ENCODE data around the gene RNF111. TPM values are rescaled to one million over a fixed set of nuclear protein-coding genes. Genes with fewer than 3 reads are reported as not detected.

Gene RNF111
- total and polyA plus RNA-seq, 2 experiments from 2014 or later = 14.4 to 24.5 TPM

DNA sequence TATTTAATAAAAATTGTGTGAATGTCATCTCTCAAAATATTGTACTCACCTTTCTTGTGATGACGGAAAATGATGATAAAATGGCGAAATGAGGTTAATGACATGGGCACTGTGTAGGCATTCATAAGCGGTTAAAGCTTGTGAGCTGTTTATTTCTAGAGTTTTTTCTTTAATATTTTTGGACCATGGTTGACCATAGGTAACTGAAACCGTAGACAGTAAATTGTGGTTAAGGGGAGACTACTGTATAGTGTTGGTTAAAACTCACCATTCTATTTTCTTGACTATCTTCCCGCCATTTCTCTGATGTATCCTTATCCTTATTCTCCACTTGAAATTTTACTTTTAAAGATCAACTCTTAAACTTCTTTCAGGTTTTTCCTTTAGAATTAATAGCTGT is 14.5 kb downstream of the RNF111 start (continued):
- TF ChIP-seq NANOG (IDR thresholded peaks at IDR 0.05; ENCODE audit: borderline replicate concordance) = no peak
- no peak for TF ChIP-seq JUNB (IDR thresholded peaks at IDR 0.05; ENCODE audit: unreplicated experiment)
- TF ChIP-seq CREB1 (CRISPR knock-in tag; IDR thresholded peaks at IDR 0.05; ENCODE audit: low read depth) = no peak
- TF ChIP-seq, protein P1, sequence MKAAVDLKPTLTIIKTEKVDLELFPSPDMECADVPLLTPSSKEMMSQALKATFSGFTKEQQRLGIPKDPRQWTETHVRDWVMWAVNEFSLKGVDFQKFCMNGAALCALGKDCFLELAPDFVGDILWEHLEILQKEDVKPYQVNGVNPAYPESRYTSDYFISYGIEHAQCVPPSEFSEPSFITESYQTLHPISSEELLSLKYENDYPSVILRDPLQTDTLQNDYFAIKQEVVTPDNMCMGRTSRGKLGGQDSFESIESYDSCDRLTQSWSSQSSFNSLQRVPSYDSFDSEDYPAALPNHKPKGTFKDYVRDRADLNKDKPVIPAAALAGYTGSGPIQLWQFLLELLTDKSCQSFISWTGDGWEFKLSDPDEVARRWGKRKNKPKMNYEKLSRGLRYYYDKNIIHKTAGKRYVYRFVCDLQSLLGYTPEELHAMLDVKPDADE (IDR thresholded peaks at IDR 0.05) = no peak
- no peak for TF ChIP-seq EZH2 (IDR thresholded peaks at IDR 0.05; ENCODE audit: low read depth, unreplicated experiment)

DNA sequence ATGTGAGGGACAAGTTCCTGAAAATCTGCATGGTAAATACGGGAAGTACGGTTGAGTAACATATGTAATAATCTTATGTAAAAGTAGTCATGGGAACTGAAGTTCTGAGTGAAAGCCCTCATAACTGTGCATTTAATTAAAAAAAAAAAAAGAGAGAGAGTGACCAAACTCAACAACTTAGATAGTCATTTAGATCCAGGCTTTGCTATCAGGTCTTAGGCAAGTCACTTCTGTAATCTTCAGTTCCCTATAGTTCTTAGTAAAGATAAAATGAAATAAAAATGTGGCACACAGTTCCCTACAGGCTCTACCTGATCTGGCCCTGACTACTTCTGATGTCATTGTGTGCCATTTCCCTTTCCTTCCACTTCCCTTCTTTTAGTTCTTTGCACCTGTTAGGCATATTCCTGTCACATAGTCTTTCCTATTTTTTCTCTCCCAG is 15.0 kb downstream of the RNF111 start:
- no peak overlapping the region for H3K4me3 ChIP-seq
- H3F3A ChIP-seq (replicated peaks; ENCODE audit: low read depth) = no peaks in the 10 kb centered on the region
- H3K36me3 Mint-ChIP-seq (ENCODE audit: low read depth) = 0 out of 3 replicates have a peak, but pooled peaks cover 3% of the 10 kb centered on the region
- no peak for DNase-seq (ENCODE audit: low spot score)
- no peaks in the 10 kb centered on the region for H3K36me3 ChIP-seq (ENCODE audit: insufficient read depth)
- peaks cover 97% of the 10 kb centered on the region for H3K79me2 ChIP-seq (replicated peaks; ENCODE audit: insufficient read depth)
- H3K27ac ChIP-seq (ENCODE audit: low read depth) = no peak overlapping the region
- H3K4me1 Mint-ChIP-seq = 0 out of 3 replicates have a peak, but pooled peaks cover 3% of the 10 kb centered on the region
- ATAC-seq = no peak
- no peak overlapping the region for H3K27ac Mint-ChIP-seq
- H3K4me3 Mint-ChIP-seq = no peak overlapping the region
- H3K9me3 Mint-ChIP-seq = no peaks in the 10 kb centered on the region
- H3K27me3 ChIP-seq (ENCODE audit: insufficient read depth) = no peaks in the 10 kb centered on the region
- H3K27me3 Mint-ChIP-seq (ENCODE audit: insufficient read depth, low read depth, poor library complexity) = peaks cover 1% of the 10 kb centered on the region
- no peaks in the 10 kb centered on the region for H3K4me1 ChIP-seq (ENCODE audit: insufficient read depth)
- no peak overlapping the region for H2AFZ ChIP-seq
- peaks cover 15% of the 10 kb centered on the region for H4K20me1 ChIP-seq (replicated peaks; ENCODE audit: insufficient read depth)
- no peak for TF ChIP-seq NANOG (IDR thresholded peaks at IDR 0.05; ENCODE audit: borderline replicate concordance)
- no peak for TF ChIP-seq CREB1 (CRISPR knock-in tag; IDR thresholded peaks at IDR 0.05; ENCODE audit: low read depth)
- TF ChIP-seq, protein P2, sequence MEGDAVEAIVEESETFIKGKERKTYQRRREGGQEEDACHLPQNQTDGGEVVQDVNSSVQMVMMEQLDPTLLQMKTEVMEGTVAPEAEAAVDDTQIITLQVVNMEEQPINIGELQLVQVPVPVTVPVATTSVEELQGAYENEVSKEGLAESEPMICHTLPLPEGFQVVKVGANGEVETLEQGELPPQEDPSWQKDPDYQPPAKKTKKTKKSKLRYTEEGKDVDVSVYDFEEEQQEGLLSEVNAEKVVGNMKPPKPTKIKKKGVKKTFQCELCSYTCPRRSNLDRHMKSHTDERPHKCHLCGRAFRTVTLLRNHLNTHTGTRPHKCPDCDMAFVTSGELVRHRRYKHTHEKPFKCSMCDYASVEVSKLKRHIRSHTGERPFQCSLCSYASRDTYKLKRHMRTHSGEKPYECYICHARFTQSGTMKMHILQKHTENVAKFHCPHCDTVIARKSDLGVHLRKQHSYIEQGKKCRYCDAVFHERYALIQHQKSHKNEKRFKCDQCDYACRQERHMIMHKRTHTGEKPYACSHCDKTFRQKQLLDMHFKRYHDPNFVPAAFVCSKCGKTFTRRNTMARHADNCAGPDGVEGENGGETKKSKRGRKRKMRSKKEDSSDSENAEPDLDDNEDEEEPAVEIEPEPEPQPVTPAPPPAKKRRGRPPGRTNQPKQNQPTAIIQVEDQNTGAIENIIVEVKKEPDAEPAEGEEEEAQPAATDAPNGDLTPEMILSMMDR (conservative IDR thresholded peaks at IDR 0.05; ENCODE audit: low read depth in 2 of 2) = no peak
- TF ChIP-seq, protein P3, sequence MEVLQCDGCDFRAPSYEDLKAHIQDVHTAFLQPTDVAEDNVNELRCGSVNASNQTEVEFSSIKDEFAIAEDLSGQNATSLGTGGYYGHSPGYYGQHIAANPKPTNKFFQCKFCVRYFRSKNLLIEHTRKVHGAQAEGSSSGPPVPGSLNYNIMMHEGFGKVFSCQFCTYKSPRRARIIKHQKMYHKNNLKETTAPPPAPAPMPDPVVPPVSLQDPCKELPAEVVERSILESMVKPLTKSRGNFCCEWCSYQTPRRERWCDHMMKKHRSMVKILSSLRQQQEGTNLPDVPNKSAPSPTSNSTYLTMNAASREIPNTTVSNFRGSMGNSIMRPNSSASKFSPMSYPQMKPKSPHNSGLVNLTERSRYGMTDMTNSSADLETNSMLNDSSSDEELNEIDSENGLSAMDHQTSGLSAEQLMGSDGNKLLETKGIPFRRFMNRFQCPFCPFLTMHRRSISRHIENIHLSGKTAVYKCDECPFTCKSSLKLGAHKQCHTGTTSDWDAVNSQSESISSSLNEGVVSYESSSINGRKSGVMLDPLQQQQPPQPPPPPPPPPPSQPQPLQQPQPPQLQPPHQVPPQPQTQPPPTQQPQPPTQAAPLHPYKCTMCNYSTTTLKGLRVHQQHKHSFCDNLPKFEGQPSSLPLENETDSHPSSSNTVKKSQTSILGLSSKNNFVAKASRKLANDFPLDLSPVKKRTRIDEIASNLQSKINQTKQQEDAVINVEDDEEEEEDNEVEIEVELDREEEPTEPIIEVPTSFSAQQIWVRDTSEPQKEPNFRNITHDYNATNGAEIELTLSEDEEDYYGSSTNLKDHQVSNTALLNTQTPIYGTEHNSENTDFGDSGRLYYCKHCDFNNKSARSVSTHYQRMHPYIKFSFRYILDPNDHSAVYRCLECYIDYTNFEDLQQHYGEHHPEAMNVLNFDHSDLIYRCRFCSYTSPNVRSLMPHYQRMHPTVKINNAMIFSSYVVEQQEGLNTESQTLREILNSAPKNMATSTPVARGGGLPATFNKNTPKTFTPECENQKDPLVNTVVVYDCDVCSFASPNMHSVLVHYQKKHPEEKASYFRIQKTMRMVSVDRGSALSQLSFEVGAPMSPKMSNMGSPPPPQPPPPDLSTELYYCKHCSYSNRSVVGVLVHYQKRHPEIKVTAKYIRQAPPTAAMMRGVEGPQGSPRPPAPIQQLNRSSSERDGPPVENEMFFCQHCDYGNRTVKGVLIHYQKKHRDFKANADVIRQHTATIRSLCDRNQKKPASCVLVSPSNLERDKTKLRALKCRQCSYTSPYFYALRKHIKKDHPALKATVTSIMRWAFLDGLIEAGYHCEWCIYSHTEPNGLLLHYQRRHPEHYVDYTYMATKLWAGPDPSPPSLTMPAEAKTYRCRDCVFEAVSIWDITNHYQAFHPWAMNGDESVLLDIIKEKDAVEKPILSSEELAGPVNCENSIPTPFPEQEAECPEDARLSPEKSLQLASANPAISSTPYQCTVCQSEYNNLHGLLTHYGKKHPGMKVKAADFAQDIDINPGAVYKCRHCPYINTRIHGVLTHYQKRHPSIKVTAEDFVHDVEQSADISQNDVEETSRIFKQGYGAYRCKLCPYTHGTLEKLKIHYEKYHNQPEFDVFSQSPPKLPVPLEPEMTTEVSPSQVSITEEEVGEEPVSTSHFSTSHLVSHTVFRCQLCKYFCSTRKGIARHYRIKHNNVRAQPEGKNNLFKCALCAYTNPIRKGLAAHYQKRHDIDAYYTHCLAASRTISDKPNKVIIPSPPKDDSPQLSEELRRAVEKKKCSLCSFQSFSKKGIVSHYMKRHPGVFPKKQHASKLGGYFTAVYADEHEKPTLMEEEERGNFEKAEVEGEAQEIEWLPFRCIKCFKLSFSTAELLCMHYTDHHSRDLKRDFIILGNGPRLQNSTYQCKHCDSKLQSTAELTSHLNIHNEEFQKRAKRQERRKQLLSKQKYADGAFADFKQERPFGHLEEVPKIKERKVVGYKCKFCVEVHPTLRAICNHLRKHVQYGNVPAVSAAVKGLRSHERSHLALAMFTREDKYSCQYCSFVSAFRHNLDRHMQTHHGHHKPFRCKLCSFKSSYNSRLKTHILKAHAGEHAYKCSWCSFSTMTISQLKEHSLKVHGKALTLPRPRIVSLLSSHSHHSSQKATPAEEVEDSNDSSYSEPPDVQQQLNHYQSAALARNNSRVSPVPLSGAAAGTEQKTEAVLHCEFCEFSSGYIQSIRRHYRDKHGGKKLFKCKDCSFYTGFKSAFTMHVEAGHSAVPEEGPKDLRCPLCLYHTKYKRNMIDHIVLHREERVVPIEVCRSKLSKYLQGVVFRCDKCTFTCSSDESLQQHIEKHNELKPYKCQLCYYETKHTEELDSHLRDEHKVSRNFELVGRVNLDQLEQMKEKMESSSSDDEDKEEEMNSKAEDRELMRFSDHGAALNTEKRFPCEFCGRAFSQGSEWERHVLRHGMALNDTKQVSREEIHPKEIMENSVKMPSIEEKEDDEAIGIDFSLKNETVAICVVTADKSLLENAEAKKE (CRISPR knock-in tag; IDR thresholded peaks at IDR 0.05) = no peak
- no peak for TF ChIP-seq POLR2AphosphoS5 (IDR thresholded peaks at IDR 0.05; ENCODE audit: low read depth)
- TF ChIP-seq, protein P1 (IDR thresholded peaks at IDR 0.05) = no peak
- no peak for TF ChIP-seq EZH2phosphoT487 (IDR thresholded peaks at IDR 0.05; ENCODE audit: unreplicated experiment)
- no peak for TF ChIP-seq ZNF114 (CRISPR knock-in tag; IDR thresholded peaks at IDR 0.05)
- no peak overlapping the region for H3K4me2 ChIP-seq
- H3K9me2 ChIP-seq (ENCODE audit: insufficient read depth) = no peaks in the 10 kb centered on the region

All from GM23338 (cell line).